Fibroblast of lung (primary cell): ENCODE results near the gene MAGI2. TPM values are rescaled to one million over a fixed set of nuclear protein-coding genes. Genes with fewer than 3 reads are reported as not detected.
A peak's percentile ranks its signal among the peaks of the same experiment; 100 is the strongest.

ENCODE experiments used
- DNase-seq, 2 donors: peaks; one replicate each; pipeline versions ENCODE4 v3.0.0 to v3.0.0-alpha.2; 2010; ENCODE audit warnings: low read depth in 2 of 2
- H2AFZ ChIP-seq: 2 replicates; pipeline ENCODE4 v1.5.1; 2012; ENCODE audit warnings: low read length, control low read depth, inconsistent platforms
- H3K27ac ChIP-seq: 2 replicates; pipeline ENCODE4 v1.5.1; 2011; ENCODE audit warnings: low read length, control low read depth; ENCODE audit not compliant: insufficient read depth
- H3K27me3 ChIP-seq: 2 replicates; pipeline ENCODE4 v1.5.1; 2011; ENCODE audit warnings: mild to moderate bottlenecking, low read length; ENCODE audit not compliant: control insufficient read depth, insufficient read depth
- H3K36me3 ChIP-seq: 2 replicates; pipeline ENCODE4 v1.5.1; 2011; ENCODE audit warnings: low read length; ENCODE audit not compliant: control insufficient read depth, insufficient read depth
- H3K4me1 ChIP-seq: 2 replicates; pipeline ENCODE4 v1.5.1; 2011; ENCODE audit warnings: low read length; ENCODE audit not compliant: control insufficient read depth, insufficient read depth; ENCODE audit errors: extremely low read depth
- H3K4me2 ChIP-seq: 2 replicates; pipeline ENCODE4 v1.5.1; 2011; ENCODE audit warnings: low read length, control low read depth; ENCODE audit not compliant: insufficient read depth; ENCODE audit errors: extremely low read depth
- H3K4me3 ChIP-seq, 4 experiments: fragments of 200-600 bp in 1 of 4; sonication (generic) in 1 of 4; replicated peaks in 1 of 4; 2 replicates each; pipeline ENCODE4 v1.5.1; 2011 to 2016; ENCODE audit warnings: low read length in 4 of 4, low read depth in 3 of 4, mild to moderate bottlenecking in 3 of 4, control low read depth in 2 of 4, inconsistent platforms in 1 of 4, mixed read lengths in 1 of 4; ENCODE audit not compliant: insufficient read depth in 1 of 4; ENCODE audit errors: control extremely low read depth in 1 of 4
- H3K79me2 ChIP-seq: 2 replicates; pipeline ENCODE4 v1.5.1; 2012; ENCODE audit warnings: mild to moderate bottlenecking, low read length, inconsistent platforms; ENCODE audit not compliant: control insufficient read depth, insufficient read depth
- H3K9ac ChIP-seq: 2 replicates; pipeline ENCODE4 v1.5.1; 2011; ENCODE audit warnings: mild to moderate bottlenecking, low read length, control low read depth; ENCODE audit not compliant: insufficient read depth
- H3K9me3 ChIP-seq: 2 replicates; pipeline ENCODE4 v1.5.1; 2012; ENCODE audit warnings: low read depth, low read length; ENCODE audit not compliant: control insufficient read depth, insufficient read depth
- H4K20me1 ChIP-seq: 2 replicates; pipeline ENCODE4 v1.5.1; 2011; ENCODE audit warnings: low read length; ENCODE audit not compliant: control insufficient read depth, insufficient read depth; ENCODE audit errors: extremely low read depth
- EZH2 ChIP-seq: IDR thresholded peaks from 2 replicates; pipeline ENCODE4 v1.5.1; 2012; ENCODE audit warnings: low read length, control low read depth, mild to moderate bottlenecking; ENCODE audit errors: missing control alignments
- polyA plus RNA-seq, 2 donors: library from polyadenylated mRNA; depleted of rRNA in 1 of 2; stranded (reverse) in 1 of 2; unstranded in 1 of 2; fragments of >200 nt; gene quantifications; 2 replicates each; pipeline ENCODE4 v1.2.1, GENCODE V29; 2011 to 2012; ENCODE audit warnings: missing spikeins in 1 of 2
- total RNA-seq: library from RNA; depleted of rRNA; stranded (reverse); fragments of >200 nt; gene quantifications from 2 replicates; pipeline ENCODE4 v1.2.1, GENCODE V29; 2014
- TF ChIP-seq, protein P1 (sequence below), 2 donors: IDR thresholded peaks in 1 of 2; conservative IDR thresholded peaks in 1 of 2; 1 replicate in 1 of 2; 2 replicates in 1 of 2; pipeline ENCODE4 v1.5.1; 2011 to 2012; ENCODE audit warnings: low read length in 2 of 2, control low read depth in 1 of 2, inconsistent platforms in 1 of 2, low read depth in 1 of 2, mild to moderate bottlenecking in 1 of 2

Gene MAGI2
- total and polyA plus RNA-seq, 2 donors (not counting 1 experiment from before 2014, with no cell fraction given): 1.8 to 17.0 TPM

- Histone ChIP-seq H2AFZ (no peak overlapping the region), H4K20me1 (no peaks in the 10 kb centered on the region), H3K4me2 (no peak overlapping the region), H3K9me3 (no peaks in the 10 kb centered on the region), H3K27me3 (no peaks in the 10 kb centered on the region), H3K4me1 (no peaks in the 10 kb centered on the region), H3K9ac (no peak overlapping the region), H3K4me3 (no peak overlapping the region), H3K27ac (no peak overlapping the region), H3K79me2 (no peaks in the 10 kb centered on the region), H3K36me3 (no peaks in the 10 kb centered on the region)
- peak in 1 of 2 donors; percentile 56 for DNase-seq
- no peak for TF ChIP-seq EZH2
- TF ChIP-seq, protein P1, sequence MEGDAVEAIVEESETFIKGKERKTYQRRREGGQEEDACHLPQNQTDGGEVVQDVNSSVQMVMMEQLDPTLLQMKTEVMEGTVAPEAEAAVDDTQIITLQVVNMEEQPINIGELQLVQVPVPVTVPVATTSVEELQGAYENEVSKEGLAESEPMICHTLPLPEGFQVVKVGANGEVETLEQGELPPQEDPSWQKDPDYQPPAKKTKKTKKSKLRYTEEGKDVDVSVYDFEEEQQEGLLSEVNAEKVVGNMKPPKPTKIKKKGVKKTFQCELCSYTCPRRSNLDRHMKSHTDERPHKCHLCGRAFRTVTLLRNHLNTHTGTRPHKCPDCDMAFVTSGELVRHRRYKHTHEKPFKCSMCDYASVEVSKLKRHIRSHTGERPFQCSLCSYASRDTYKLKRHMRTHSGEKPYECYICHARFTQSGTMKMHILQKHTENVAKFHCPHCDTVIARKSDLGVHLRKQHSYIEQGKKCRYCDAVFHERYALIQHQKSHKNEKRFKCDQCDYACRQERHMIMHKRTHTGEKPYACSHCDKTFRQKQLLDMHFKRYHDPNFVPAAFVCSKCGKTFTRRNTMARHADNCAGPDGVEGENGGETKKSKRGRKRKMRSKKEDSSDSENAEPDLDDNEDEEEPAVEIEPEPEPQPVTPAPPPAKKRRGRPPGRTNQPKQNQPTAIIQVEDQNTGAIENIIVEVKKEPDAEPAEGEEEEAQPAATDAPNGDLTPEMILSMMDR (conservative IDR thresholded peaks at IDR 0.05 in 1 of 2, IDR thresholded peaks at IDR 0.05 in 1 of 2; ENCODE audit: low read depth in 1 of 2, low read length in 2 of 2): no peak
Observed at GRCh38 chr7:78260826-78261225, 1192.6 kb downstream of the MAGI2 start.

DNA sequence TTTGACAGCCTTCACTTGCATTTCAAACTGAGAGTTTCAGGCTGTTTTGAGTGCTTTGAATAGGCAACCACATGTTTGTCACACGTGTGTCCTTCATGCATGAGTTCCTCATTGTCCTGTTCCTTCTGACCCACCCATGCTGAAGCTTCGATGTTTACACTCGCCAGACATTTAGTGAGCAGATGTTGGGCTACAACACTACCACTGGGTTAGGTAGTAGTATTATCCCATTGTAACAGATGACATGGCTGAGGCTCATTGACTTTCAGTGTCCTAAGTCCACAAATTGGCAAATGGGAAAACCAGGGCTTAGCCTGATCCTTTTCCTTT is 1198.8 kb downstream of the MAGI2 start:
- H3K4me2 ChIP-seq: no peak overlapping the region
- H3K9me3 ChIP-seq: no peaks in the 10 kb centered on the region
- no peaks in the 10 kb centered on the region for H4K20me1 ChIP-seq
- H3K4me3 ChIP-seq: no peak overlapping the region
- TF ChIP-seq, protein P1 (conservative IDR thresholded peaks at IDR 0.05 in 1 of 2, IDR thresholded peaks at IDR 0.05 in 1 of 2; ENCODE audit: low read depth in 1 of 2, low read length in 2 of 2): no peak
- no peak for TF ChIP-seq EZH2
- no peaks in the 10 kb centered on the region for H3K36me3 ChIP-seq
- DNase-seq: no peak
- no peak overlapping the region for H3K27ac ChIP-seq
- no peak overlapping the region for H2AFZ ChIP-seq
- no peaks in the 10 kb centered on the region for H3K79me2 ChIP-seq
- no peaks in the 10 kb centered on the region for H3K27me3 ChIP-seq
- no peak overlapping the region for H3K9ac ChIP-seq
- no peaks in the 10 kb centered on the region for H3K4me1 ChIP-seq

DNA sequence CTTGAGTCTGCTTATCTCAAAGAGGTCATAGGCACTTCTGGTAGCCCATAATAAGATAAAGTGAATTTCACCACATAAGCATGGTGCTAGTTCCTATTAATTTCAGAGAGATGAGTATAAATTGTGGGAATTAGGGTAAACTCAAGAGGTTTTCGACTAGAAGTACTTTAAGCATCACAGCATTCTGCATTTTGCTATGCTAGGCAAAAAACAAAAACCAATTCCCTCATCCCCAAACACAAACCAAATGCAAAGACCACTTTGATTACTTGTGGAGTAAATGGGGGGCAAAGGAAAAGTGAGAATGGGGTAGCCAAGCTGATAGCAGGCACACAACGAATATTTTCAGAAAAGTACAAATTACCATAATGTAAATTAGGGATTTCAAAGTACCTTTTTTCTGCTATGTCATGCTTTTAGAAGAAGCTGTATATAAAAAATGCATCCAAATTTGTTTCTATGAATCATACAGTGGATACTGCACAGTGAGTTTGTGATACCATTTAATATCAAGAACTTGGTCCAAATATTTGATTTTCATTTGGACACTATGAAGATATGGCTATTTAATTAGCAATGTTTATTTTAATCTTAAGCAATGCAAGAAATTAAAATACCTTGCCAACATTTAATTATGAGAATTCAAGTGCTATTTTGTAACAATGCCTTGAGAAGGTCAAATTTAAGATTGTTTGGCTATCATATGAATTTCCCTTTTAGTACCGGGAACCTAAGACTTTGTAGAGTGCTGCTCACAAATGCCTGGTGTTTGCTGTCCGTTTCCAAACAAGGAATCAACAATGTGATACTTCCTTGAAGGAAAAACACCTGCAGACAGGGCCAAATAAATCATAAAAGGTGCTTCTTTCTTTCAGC is 1199.4 kb downstream of the MAGI2 start:
- no peak overlapping the region for H3K27ac ChIP-seq
- no peaks in the 10 kb centered on the region for H3K9me3 ChIP-seq
- H4K20me1 ChIP-seq: no peaks in the 10 kb centered on the region
- H3K4me3 ChIP-seq: no peak overlapping the region
- no peak for DNase-seq
- H3K9ac ChIP-seq: no peak overlapping the region
- H3K4me1 ChIP-seq: no peaks in the 10 kb centered on the region
- no peaks in the 10 kb centered on the region for H3K79me2 ChIP-seq
- H3K36me3 ChIP-seq: no peaks in the 10 kb centered on the region
- H3K4me2 ChIP-seq: no peak overlapping the region
- no peak overlapping the region for H2AFZ ChIP-seq
- TF ChIP-seq, protein P1 (conservative IDR thresholded peaks at IDR 0.05 in 1 of 2, IDR thresholded peaks at IDR 0.05 in 1 of 2; ENCODE audit: low read depth in 1 of 2, low read length in 2 of 2): no peak
- no peaks in the 10 kb centered on the region for H3K27me3 ChIP-seq
